GM19193 (cell line): ENCODE data around the gene FKBP2.

Experiments used
- POLR2A ChIP-seq: IDR thresholded peaks from 4 replicates; pipeline ENCODE4 v1.6.1; 2011; ENCODE audit not compliant: insufficient read depth, insufficient read length; ENCODE audit errors: extremely low read depth

The FKBP2 gene

GRCh38 chr11:64287676-64288352, 46.9 kb downstream of the FKBP2 start:
- TF ChIP-seq POLR2A, result no peak

- TF ChIP-seq POLR2A, result no peak
These were observed 47.5 kb downstream of the FKBP2 start for GRCh38 chr11:64288353-64288750.

- no peak for TF ChIP-seq POLR2A
These were observed 48.2 kb downstream of the FKBP2 start for GRCh38 chr11:64289002-64289564.

- no peak for TF ChIP-seq POLR2A
These were observed 49.7 kb downstream of the FKBP2 start for GRCh38 chr11:64290352-64291261.

GRCh38 chr11:64291262-64291751, 50.4 kb downstream of the FKBP2 start, which contains the start of gene KCNK4:
TSS of gene KCNK4 (plus strand) at chr11:64291302. CDS start at chr11:64293019, 1,717 bp downstream.
- TF ChIP-seq POLR2A, result no peak

- no peak for TF ChIP-seq POLR2A
These were observed 51.0 kb downstream of the FKBP2 start for GRCh38 chr11:64291752-64292459.

- TF ChIP-seq POLR2A, result no peak
These were observed 51.8 kb downstream of the FKBP2 start for GRCh38 chr11:64292460-64293254.
